Neural cell (in vitro differentiated cells): ENCODE data around the gene MAP7D1. TPM values are rescaled to one million over a fixed set of nuclear protein-coding genes. Genes with fewer than 3 reads are reported as not detected.

Experiments used
- H2AFZ ChIP-seq: fragments of 200-600, 300-800 bp; sonication (generic), shearing (Covaris generic); 2 replicates; pipeline ENCODE4 v1.6.0; 2014; ENCODE audit warnings: low read depth, mild to moderate bottlenecking, antibody characterized with exemption, low read length, moderate library complexity
- H3F3A ChIP-seq: fragments of 200-600 bp; shearing (Covaris generic); 2 replicates; pipeline ENCODE4 v1.6.1; 2016; ENCODE audit warnings: mild to moderate bottlenecking, moderate library complexity, mixed read lengths, antibody characterized with exemption, low read length; ENCODE audit not compliant: insufficient read depth, poor library complexity, severe bottlenecking
- H3K27ac ChIP-seq: fragments of 200-600, 300-800 bp; sonication (generic), shearing (Covaris generic); 2 replicates; pipeline ENCODE4 v1.5.1; 2014; ENCODE audit warnings: mild to moderate bottlenecking, low read length, moderate library complexity
- H3K27me3 ChIP-seq: fragments of 300-800, 200-600 bp; sonication (generic), shearing (Covaris generic); 2 replicates; pipeline ENCODE4 v1.6.0; 2014; ENCODE audit warnings: mild to moderate bottlenecking, low read depth, low read length, moderate library complexity; ENCODE audit not compliant: insufficient read depth
- H3K36me3 ChIP-seq: fragments of 300-800, 200-600 bp; sonication (generic), shearing (Covaris generic); 2 replicates; pipeline ENCODE4 v1.5.1; 2014; ENCODE audit warnings: mild to moderate bottlenecking, antibody characterized with exemption, low read length, moderate library complexity; ENCODE audit not compliant: insufficient read depth
- H3K4me2 ChIP-seq: fragments of 300-800, 200-600 bp; sonication (generic), shearing (Covaris generic); 2 replicates; pipeline ENCODE4 v1.6.0; 2014; ENCODE audit warnings: mild to moderate bottlenecking, low read length
- H3K4me3 ChIP-seq: fragments of 300-800, 200-600 bp; sonication (generic), shearing (Covaris generic); 2 replicates; pipeline ENCODE4 v1.5.1; 2014; ENCODE audit warnings: mild to moderate bottlenecking, low read length, moderate library complexity
- H3K79me2 ChIP-seq: fragments of 200-600 bp; shearing (Covaris generic); replicated peaks from 2 replicates; pipeline ENCODE4 v1.6.0; 2014; ENCODE audit warnings: mild to moderate bottlenecking, low read length, moderate library complexity; ENCODE audit not compliant: insufficient read depth
- H3K9ac ChIP-seq: fragments of 300-800, 200-600 bp; sonication (generic), shearing (Covaris generic); 2 replicates; pipeline ENCODE4 v1.6.1; 2016; ENCODE audit warnings: mild to moderate bottlenecking, low read length, mixed read lengths
- H3K9me2 ChIP-seq: fragments of 200-600 bp; shearing (Covaris generic); 2 replicates; pipeline ENCODE4 v1.6.1; 2016; ENCODE audit warnings: mild to moderate bottlenecking, low read length, mixed read lengths; ENCODE audit not compliant: insufficient read depth
- H3K9me3 ChIP-seq: fragments of 200-600, 300-800 bp; sonication (generic), shearing (Covaris generic); 2 replicates; pipeline ENCODE4 v1.6.1; 2016; ENCODE audit warnings: mild to moderate bottlenecking, mixed run types, low read length, moderate library complexity, mixed read lengths
- H4K20me1 ChIP-seq: fragments of 200-600 bp; shearing (Covaris generic); 2 replicates; pipeline ENCODE4 v1.6.1; 2016; ENCODE audit warnings: mild to moderate bottlenecking, mixed run types; ENCODE audit not compliant: insufficient read depth
- EP300 ChIP-seq: fragments of 450-650 bp; conservative IDR thresholded peaks from 2 replicates; pipeline ENCODE4 v1.6.1; 2014; ENCODE audit warnings: antibody characterized with exemption, mild to moderate bottlenecking, moderate library complexity; ENCODE audit not compliant: poor library complexity, severe bottlenecking
- EZH2 ChIP-seq: fragments of 200-600, 300-800 bp; shearing (Covaris generic), sonication (generic); IDR thresholded peaks from 2 replicates; pipeline ENCODE4 v1.6.1; 2014; ENCODE audit warnings: antibody characterized with exemption, low read length, borderline replicate concordance, mild to moderate bottlenecking; ENCODE audit not compliant: insufficient read depth, poor library complexity, severe bottlenecking
- MXI1 ChIP-seq: fragments of 450-650 bp; conservative IDR thresholded peaks from 2 replicates; pipeline ENCODE4 v1.6.1; 2014; ENCODE audit warnings: antibody characterized with exemption, mild to moderate bottlenecking; ENCODE audit not compliant: poor library complexity, severe bottlenecking
- POLR2AphosphoS5 ChIP-seq: IDR thresholded peaks from 2 replicates; pipeline ENCODE4 v1.6.1; 2012
- RAD21 ChIP-seq: fragments of 450-650 bp; conservative IDR thresholded peaks from 2 replicates; pipeline ENCODE4 v1.6.1; 2014; ENCODE audit warnings: antibody characterized with exemption, mild to moderate bottlenecking, moderate library complexity
- SMC3 ChIP-seq: fragments of 450-650 bp; conservative IDR thresholded peaks from 2 replicates; pipeline ENCODE4 v1.6.1; 2014; ENCODE audit warnings: antibody characterized with exemption, mild to moderate bottlenecking, moderate library complexity; ENCODE audit not compliant: poor library complexity
- TAF1 ChIP-seq: IDR thresholded peaks from 2 replicates; pipeline ENCODE4 v1.6.1; 2012; ENCODE audit warnings: low read depth
- polyA plus RNA-seq: library from polyadenylated mRNA; depleted of rRNA; stranded (reverse); fragments of >200 nt; gene quantifications from 2 replicates; pipeline ENCODE4 v1.2.3, GENCODE V29; 2014
- TF ChIP-seq, protein P1 (sequence below): IDR thresholded peaks from 2 replicates; pipeline ENCODE4 v1.6.1; 2012; ENCODE audit warnings: borderline replicate concordance
- TF ChIP-seq, protein P2 (sequence below): fragments of 450-650 bp; IDR thresholded peaks from 2 replicates; pipeline ENCODE4 v1.5.1; 2014; ENCODE audit warnings: antibody characterized with exemption, mild to moderate bottlenecking, moderate library complexity; ENCODE audit not compliant: poor library complexity, severe bottlenecking

The MAP7D1 gene
- polyA plus RNA-seq, 1 donor from 2014 or later, result 142 TPM

DNA sequence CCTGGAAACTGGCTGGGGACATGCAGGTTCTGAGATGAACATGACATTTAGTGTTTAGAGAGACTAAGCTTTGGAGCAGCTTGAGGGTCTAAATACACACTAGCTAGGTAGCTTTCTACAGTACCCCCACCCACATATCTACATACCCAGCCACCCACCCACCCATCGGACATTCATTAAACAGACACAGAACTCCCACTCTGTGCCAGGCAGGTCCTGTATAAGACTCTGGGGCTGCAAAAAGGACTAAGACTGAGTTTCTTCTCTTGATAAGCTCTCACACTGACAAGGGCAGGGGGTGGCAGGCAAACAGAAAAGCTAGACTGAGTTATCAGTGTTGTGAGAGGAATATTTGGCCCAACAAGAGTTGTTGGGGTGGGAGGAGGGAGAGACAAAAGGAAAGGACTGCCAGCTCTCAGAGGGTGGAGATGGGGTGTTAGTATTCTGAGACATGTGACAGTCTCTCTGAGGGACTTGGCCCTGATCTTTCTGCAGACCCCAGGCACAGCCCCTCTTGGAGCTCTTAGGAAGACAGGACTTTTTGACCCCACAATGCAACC, 6.8 kb downstream of the MAP7D1 start:
- TF ChIP-seq EZH2 (no peak), TAF1 (no peak), MXI1 (no peak), RAD21 (no peak), SMC3 (no peak), POLR2AphosphoS5 (no peak), EP300 (no peak)
- TF ChIP-seq, protein P1, sequence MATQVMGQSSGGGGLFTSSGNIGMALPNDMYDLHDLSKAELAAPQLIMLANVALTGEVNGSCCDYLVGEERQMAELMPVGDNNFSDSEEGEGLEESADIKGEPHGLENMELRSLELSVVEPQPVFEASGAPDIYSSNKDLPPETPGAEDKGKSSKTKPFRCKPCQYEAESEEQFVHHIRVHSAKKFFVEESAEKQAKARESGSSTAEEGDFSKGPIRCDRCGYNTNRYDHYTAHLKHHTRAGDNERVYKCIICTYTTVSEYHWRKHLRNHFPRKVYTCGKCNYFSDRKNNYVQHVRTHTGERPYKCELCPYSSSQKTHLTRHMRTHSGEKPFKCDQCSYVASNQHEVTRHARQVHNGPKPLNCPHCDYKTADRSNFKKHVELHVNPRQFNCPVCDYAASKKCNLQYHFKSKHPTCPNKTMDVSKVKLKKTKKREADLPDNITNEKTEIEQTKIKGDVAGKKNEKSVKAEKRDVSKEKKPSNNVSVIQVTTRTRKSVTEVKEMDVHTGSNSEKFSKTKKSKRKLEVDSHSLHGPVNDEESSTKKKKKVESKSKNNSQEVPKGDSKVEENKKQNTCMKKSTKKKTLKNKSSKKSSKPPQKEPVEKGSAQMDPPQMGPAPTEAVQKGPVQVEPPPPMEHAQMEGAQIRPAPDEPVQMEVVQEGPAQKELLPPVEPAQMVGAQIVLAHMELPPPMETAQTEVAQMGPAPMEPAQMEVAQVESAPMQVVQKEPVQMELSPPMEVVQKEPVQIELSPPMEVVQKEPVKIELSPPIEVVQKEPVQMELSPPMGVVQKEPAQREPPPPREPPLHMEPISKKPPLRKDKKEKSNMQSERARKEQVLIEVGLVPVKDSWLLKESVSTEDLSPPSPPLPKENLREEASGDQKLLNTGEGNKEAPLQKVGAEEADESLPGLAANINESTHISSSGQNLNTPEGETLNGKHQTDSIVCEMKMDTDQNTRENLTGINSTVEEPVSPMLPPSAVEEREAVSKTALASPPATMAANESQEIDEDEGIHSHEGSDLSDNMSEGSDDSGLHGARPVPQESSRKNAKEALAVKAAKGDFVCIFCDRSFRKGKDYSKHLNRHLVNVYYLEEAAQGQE, result no peak
- TF ChIP-seq, protein P2, sequence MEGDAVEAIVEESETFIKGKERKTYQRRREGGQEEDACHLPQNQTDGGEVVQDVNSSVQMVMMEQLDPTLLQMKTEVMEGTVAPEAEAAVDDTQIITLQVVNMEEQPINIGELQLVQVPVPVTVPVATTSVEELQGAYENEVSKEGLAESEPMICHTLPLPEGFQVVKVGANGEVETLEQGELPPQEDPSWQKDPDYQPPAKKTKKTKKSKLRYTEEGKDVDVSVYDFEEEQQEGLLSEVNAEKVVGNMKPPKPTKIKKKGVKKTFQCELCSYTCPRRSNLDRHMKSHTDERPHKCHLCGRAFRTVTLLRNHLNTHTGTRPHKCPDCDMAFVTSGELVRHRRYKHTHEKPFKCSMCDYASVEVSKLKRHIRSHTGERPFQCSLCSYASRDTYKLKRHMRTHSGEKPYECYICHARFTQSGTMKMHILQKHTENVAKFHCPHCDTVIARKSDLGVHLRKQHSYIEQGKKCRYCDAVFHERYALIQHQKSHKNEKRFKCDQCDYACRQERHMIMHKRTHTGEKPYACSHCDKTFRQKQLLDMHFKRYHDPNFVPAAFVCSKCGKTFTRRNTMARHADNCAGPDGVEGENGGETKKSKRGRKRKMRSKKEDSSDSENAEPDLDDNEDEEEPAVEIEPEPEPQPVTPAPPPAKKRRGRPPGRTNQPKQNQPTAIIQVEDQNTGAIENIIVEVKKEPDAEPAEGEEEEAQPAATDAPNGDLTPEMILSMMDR, result no peak
- Histone ChIP-seq H3F3A (no peaks in the 10 kb centered on the region), H3K4me3 (no peak overlapping the region), H2AFZ (no peak overlapping the region), H3K9ac (no peak overlapping the region), H3K36me3 (no peaks in the 10 kb centered on the region), H3K4me2 (no peak overlapping the region), H3K79me2 (peaks cover 93% of the 10 kb centered on the region), H3K9me2 (no peaks in the 10 kb centered on the region), H3K27me3 (no peaks in the 10 kb centered on the region), H4K20me1 (peaks cover 43% of the 10 kb centered on the region), H3K27ac (no peak overlapping the region), H3K9me3 (no peaks in the 10 kb centered on the region)

DNA sequence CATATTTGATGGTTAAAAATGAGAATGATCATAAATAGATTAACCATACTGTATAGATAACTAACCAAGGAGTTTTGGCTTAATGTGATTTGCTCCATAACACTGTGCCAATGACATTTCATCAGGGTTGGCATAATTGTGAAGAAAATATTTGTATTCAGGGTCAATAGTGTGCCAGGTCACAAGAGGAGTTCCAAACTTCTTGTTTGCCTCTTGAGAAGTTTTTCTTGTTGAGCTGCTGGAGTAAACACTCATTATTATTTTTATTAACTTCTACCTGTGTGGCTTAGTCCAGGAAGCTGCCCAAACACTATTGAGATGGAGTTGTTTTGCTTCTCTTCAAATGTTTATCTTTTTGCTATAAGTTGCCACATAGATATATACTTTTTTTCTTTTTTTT, 7.5 kb downstream of the MAP7D1 start:
- no peak overlapping the region for H3K9ac ChIP-seq
- no peak overlapping the region for H3K4me2 ChIP-seq
- H3K27ac ChIP-seq, result no peak overlapping the region
- H3K9me3 ChIP-seq, result no peaks in the 10 kb centered on the region
- TF ChIP-seq EZH2 (no peak), MXI1 (no peak), POLR2AphosphoS5 (no peak), RAD21 (no peak), EP300 (no peak), TAF1 (no peak), SMC3 (no peak)
- TF ChIP-seq, protein P2, result no peak
- TF ChIP-seq, protein P1, result no peak
- peaks cover 43% of the 10 kb centered on the region for H4K20me1 ChIP-seq
- H3K4me3 ChIP-seq, result no peak overlapping the region
- H3K79me2 ChIP-seq, result peaks cover 90% of the 10 kb centered on the region
- H3K36me3 ChIP-seq, result no peaks in the 10 kb centered on the region
- H2AFZ ChIP-seq, result no peak overlapping the region
- no peaks in the 10 kb centered on the region for H3K9me2 ChIP-seq
- H3K27me3 ChIP-seq, result no peaks in the 10 kb centered on the region
- no peaks in the 10 kb centered on the region for H3F3A ChIP-seq
